DMS53 treated with DMSO at 0.1 percent for 48 hours (cell line): ENCODE data around the gene PTGER1.
"Not testable (repeated sequence)": the region's sequence is repeated elsewhere in the genome, so short reads cannot be mapped to it uniquely, and the experiment has no call there.

Experiments used
- DNase-seq: peaks from one replicate; lab custom pipeline; 2025; ENCODE audit not compliant: unreplicated experiment; lab: John Stamatoyannopoulos, UW

The PTGER1 gene, protein sequence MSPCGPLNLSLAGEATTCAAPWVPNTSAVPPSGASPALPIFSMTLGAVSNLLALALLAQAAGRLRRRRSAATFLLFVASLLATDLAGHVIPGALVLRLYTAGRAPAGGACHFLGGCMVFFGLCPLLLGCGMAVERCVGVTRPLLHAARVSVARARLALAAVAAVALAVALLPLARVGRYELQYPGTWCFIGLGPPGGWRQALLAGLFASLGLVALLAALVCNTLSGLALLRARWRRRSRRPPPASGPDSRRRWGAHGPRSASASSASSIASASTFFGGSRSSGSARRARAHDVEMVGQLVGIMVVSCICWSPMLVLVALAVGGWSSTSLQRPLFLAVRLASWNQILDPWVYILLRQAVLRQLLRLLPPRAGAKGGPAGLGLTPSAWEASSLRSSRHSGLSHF

DNA sequence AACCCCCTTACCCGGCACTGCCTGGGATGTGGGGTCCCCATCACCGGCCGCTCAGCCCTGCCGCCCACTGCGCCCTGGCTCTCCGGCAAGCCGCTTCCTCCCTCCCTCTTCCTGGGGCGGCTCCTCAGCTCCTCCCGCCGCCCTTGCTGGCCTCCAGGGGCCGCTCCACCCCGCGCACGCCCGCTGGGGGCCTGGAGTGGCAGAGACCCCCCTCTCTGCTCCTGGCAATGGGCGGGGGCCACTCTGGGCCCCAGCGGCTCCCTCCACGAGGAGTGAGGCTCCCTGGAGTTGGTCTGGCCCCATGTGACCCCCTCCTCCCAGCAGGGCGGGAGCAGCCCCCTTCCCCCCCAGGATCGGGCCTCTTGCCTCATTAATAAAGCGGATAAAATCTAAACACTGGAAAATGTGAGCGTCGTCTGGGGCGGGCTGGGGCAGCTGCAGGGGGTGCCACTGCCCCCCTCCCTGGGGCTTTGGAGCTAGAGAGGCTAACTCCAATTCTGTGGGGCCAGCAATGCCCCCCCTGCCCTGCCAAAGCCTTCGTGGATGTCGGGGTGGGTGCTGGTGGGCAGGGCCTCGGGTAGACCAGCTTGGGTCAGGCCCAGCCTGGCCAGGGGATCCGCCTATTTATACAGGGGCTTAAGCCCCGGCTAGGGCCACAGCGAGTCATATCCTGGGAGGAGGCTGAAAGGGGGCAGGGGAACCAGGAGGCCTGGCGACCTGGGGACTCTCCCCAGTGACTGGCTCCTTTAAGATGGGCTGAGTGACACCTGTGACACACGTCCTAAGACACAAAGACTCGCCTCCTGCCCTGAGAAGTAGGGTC lies at the start of gene PTGER1:
Gene PTGER1 (minus strand): TSS at position 104 of the 823 bp plus-strand sequence. CDS start 1,034 bp downstream, outside the sequence.
- DNase-seq, result no peak

DNA sequence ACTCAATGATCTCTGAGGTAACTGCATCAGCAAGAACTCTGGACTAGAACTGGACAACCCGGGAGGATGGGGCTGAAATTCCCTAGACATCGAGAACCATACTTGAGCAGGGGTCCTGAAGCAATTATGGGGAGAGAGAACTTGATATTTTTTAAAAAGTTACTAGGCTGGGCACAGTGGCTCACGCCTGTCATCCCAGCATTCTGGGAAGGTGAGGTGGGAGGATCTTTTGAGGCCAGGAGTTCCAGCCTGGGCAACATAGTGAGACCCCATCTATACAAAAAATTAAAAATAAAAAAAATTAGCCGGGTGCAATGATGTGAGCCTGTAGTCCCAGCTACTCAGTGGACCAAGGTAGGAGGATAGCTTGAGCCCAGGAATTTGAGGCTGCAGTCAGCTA lies 45.4 kb upstream of the PTGER1 start:
- no peak for DNase-seq

DNA sequence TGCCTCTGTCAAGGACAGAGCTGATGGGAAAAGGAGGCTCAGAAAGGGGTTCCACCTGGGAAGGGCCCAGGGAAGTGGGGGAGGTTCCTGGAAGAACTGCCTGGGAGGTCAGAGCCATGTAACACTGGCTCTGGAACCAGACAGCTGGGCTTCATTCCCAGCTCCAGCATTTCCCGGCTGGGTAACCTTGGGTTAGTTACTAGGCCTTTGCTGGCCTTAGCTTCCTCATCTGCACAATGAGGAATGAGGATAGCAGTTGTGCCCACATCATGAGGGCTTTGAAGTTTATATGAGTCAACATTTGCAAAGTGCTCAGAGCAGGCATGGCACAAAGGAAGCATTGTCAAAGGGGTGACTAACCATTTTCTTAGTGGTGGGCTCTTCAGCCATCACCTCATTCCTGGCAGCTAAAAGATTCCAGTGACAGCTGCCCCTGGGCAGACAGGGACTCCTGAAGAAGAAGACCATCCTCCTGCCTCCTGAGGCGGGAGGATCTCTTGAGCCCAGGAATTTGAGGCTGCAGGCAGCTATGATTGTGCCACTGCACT lies 44.8 kb upstream of the PTGER1 start:
- peak; percentile 34 for DNase-seq

DNA sequence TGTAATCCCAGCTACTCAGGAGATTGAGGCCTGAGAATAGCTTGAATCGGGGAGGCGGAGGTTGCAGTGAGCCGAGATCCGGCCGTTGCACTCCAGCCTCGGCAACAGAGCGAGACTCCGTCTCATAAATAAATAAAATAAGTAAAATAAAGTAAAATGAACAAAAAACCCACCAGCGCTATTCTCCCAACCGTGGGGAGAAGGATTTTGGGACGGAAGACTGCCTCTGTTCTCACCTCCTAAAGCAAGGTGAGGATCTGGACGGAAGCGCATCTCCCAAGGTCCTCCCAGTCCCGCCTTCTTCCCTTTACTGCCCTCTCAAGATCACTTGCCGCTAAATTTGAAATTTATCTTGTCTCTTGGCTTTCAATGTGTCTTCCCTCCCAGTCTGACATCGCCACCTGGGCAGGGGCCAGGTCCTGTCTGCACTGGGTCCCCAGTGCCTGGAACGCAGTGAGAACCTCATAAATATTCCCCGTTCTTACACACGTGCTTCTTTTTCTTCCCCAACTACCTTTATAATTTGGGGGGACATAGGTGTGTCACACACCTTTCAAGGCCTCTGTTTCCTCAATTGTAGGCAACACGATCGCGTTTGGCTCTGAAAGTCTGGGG lies 44.2 kb upstream of the PTGER1 start:
- no peak for DNase-seq

DNA sequence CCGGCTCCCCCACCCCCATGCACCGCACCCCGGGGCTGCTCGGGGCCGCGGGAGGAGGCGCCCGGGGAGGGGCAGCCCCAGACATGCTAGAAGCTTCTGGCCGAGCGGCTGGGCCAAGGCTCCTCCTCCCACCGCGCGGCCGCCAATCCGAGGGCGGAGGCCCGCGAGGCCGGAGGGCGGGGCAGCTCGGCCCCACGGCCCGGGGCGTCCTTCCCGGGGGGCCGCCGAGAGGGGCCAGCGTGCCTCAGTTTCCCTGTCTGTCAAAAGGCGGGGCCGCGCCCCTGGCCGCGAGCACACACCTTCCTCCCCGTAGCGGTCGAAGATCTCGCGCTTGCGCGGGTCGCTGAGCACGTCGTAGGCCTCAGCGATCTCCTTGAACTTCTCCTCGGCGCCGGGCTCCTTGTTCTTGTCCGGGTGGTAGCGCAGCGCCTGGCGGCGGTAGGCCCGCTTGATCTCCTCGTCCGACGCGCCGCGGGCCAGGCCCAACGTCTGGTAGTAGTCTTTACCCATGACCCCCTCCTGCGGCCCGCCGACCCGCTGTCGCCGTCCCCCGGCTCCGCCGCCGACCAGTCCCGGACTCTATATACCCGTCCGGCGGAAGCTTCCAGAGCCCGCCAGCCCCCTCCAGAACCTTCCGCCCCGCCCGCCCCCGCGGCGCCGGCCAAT lies 42.8 kb upstream of the PTGER1 start, which contains the start of gene DNAJB1:
Gene DNAJB1 (minus strand): TSS at position 558 of the 666 bp plus-strand sequence. CDS start 48 bp downstream, at position 510.
- peak; percentile 18 for DNase-seq

DNA sequence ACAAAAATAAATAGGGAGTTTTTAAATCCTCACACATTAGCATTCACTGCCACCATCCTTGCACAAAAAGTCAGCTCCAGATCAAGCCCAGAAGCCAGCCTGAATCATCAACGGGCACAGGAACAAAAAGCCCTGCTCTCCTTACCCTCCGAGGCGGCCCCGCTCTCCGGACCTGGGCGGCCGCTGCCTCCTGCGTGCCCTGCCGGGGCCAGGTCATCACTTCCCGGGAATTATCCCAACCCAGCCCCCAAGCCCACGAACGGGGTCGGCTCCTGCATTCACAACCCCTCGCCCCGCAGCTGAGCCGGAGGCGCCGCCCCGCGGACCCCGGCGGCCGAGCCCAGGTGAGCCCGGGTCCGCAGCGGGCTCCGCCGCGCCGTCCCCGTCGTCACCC lies 42.3 kb upstream of the PTGER1 start:
- no peak for DNase-seq

DNA sequence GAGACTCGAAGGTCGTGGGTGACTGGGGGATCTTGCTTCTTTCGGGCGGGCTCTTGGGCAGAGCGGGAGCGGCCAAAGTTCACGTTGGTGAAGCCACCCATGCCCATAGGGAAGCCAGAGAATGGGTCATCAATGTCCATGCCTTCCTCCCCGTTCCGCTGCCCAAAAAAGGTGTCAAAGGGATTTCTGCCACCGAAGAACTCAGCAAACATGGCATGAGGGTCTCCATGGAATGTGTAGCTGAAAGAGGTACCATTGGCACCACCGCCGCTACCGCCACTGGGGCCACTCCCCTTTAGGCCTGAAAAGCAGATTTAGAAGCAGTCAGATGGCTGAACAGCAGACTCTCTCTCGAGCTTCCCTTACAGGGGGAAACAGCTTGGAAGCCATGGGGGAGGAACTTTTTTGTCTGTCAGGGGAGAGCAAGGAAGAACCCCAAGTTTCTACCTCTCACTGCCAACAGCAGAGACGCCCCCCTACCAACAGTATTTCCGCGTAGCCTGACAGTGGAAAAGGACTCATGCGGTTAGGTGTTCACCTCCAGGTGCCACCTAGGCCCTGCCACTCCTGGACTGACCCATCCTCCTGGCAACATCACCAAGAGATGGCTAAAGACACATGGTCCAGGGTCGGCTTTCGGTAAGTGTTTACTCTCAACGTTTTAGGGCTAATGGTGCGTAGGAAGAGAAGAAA lies 41.7 kb upstream of the PTGER1 start:
- no peak for DNase-seq

DNA sequence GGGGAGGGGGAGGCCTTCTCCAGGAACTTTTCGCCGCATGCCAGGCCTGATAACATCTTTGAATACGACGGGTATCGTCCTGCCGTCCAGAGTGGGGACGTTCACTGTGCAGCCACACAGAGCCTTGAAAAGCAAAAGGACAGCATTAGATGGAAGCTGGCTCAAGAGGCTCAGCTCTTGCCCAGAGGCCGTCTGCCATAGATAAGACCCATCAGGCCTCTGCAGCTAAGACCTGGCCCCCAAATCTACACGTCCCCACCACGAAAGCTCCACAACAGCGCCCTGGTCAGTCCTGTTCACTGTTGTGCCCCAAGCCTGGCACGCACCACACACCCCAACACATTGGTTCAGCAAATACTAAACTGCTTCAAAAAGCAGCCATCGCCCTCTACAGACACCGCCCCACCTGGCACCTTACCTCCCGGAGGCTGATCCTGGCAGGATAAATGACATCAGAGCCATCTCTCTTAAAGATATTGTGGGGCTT lies 40.9 kb upstream of the PTGER1 start:
- DNase-seq, result no peak

DNA sequence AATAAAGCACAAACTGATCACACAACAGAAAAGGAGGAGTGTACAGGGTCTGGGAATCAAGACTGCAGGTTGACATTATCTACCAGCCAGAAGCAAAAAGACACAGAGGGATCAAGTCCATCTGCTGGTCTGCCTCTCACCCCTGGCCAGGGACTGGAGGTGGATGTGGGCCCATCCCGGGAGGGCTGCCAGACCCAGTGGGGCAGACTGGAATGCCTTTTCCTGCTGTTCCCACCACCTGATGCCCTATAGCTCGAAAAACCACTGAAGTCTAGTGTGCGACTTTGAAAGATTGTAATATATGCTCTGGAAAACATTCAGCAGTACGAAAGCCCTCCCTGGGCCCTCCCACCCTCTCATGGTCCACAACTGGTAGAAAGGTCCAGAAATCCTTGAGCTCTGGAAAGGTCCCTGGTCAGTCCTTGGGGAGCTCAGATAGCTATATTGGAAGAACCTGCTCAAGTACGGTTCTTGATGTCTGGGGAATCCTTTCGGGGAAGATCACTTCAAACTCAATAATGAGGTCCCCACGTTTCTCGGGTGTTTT lies 40.4 kb upstream of the PTGER1 start:
- DNase-seq, result no peak

DNA sequence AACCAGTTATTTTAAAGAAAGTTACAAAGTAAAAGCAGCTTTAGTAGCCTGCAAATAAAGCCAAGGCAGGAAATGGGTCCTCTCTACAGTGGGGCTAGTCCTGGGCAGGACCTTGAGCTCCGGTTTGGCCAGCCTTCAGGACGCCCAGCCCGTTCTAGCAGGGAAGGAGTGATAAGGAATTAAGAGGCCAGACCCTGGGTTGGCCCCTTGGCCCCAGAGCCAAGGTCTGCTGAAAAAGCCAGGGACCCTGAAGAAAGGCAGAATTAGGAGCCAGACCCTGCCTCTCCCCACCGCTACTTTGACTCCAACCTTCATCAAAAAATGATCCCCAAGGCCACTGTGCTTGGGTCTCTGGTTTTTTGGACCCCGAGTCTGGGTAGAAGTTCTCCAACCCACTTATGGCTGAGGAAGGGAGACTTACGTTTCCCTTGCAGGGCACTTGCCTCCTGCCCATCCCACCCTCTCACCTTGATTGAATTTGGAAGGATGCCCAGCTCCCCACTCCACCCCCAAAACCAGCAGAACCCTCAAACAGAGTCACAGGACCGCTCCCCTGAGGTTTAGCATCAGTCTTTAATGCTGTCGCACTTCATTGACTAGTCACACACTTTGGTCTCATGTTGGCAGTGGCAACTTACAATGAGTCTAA lies 39.2 kb upstream of the PTGER1 start:
- no peak for DNase-seq

DNA sequence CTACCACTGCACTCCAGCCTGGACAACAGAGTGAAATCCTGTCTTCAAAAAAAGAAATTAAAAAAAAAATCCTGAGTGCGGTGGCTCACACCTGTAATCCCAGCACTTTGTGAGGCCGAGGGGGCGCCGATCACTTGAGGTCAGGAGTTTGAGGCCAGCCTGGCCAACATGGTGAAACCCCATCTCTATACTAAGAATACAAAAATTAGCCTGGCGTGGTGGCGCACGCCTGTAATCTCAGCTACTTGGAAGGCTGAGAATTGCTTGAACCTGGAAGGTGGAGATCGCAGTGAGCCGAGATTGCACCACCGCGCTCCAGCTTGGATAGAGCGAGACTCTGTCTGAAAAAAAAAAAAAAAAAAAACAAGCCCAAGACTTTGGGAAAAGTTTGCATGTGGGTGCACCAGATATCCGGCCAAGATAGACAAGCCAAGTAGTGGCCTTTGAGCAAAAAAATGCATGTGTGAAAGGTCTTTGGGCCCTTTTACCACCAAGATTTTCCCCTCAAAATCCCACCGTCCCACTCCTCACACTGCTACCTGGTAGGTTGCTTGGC lies 37.3 kb upstream of the PTGER1 start:
- no peak for DNase-seq

DNA sequence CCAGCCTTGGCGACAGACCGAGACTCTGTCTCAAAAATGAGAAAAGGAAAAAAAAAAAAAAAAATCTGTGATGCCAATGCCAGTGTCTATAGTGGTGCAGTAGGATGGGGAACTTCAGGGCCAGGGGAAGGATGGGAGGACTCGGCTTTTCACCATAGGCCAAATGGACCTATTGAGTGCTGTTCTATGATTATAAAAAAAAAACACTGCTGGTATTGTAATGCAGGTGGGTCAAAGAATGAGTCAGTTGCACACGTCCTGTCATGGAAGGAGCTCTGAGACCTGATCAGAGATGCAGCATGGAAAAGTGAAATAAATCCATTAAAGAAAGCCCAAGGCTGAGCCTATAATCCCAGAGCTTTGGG lies 36.1 kb upstream of the PTGER1 start:
- DNase-seq, result no peak

DNA sequence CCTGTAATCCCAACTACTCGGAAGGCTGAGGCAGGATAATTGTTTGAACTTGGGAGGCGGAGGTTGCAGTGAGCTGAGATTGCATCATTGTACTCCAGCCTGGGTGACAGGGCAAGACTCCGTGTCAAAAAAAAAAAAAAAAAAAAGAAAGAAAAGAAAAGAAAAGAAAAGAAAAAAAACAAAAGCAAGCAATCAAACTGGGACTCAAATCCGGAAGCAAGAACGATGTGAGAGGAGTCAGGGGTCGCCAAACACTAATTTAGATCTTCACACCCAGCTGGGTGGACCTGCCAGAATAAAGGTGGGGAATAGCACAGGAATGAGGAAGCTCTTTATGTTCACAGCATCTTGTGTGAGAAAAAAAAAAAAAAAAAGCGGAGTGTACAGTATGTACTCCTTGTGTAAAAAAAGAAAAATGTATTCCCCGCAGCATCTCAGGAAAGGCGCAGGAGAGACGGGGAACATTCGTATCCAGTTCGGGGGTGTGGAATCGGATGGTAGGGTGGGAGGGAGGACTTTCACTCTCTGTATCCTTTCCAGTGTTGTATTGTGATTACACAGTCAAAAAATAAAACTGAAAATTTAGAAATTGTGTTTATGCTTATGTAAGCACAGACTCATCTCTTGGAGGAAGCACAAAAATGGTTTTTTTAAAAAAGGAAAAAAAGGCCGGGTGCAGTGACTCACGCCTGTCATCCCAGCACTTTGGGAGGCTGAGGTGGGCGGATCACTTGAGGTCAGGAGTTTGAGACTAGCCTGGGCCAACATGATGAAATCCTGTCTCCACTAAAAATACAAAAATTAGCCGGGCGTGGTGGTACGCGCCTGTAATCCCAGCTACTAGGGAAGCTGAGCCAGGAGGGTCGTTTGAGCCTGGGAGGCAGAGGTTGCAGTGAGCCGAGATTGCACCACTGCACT lies 35.4 kb upstream of the PTGER1 start:
- no peak for DNase-seq

DNA sequence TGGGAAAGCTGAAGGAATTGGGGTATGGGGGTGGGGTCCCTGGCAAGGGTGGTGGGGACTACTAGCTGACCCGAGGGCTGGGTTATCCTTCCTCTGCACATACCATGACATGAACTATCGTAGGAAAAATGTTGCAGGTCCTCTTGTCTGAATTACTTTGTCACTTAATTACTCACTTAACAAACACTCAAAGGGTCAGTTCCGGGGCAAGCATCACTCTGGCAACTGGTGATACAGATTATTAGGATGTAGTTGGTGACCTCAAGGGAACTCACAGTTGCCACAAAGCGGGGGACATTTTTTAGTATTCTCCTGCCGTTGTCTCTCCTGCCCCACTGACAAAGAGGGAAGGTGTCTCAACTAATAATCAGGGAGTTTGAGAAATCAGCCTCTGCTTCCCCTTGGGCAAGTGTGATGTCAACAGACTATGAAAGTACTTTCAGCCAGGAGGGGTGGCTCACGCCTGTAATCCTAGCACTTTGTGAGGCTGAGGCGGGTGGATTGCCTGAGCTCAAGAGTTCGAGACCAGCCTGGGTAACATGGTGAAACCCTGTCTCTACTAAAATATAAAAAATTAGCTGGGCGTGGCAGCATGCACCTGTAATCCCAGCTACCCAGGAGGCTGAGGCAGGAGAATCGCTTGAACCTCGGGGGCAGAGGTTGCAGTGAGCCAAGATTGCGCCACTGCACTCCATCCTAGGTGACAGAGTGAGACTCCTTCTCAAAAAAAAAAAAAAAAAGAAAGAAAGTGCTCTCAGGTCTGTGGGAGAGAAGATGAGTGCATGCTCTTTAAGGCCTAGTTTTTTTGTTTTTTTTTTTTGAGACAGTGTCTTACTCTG lies 32.8 kb upstream of the PTGER1 start:
- peak; percentile 19 for DNase-seq

DNA sequence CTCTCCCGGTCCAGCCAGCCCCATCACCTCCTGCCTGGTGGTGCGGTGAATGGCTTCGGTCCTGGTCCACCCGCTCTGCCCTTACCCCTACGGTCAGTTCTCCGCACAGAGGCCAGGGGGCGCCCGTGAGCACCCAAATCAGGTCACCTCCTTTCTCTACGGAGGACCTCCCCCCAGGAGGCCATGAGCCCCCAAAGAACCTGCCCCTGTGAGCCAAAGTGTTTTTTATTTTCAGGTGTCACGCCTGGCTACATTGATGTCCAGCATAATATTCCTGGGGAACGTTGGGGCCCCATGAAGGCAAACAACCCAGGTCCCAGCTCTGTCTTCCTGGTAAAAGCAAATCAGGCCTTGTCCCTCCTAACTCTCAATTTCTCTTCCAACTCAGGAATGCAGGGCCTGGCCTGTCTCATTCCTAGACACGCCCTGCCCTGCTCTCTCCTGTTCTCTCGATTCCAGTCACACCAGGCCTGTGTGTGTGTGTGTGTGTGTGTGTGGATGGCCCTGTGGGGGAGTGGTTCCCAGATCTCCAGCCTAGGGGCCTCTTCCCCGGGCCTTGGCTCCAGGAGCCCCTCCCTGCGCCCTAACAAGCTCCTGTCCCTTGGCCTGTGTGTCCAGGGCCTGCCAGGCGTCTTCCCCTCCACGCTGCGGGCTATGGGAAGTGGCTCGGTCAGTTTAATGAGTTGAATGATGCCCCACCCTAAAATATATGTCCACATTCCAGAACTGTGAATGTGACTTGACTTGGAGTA lies 30.5 kb upstream of the PTGER1 start:
- no peak for DNase-seq

DNA sequence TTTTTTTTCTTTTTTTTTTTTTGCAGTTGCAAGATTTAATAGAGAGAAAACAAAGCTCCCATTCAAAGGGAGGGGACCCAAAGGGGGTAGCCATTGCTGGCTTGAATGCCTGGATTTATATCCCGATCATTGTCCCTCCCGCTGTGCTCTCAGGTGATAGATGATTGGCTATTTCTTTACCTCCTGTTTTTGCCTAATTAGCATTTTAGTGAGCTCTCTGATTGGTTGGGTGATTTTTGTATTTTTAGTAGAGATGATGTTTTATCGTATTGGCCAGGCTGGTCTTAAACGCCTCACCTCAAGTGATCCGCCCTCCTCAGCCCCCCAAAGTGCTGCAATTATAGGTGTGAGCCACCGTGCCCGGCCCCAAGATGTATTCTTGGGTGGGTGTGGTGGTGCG lies 29.4 kb upstream of the PTGER1 start:
- not testable (repeated sequence) for DNase-seq
